ENCODE results near the gene LDLRAD4. TPM values are rescaled to one million over a fixed set of nuclear protein-coding genes. Genes with fewer than 3 reads are reported as not detected.

LDLRAD4 gene
- total RNA-seq, 1 donor from 2014 or later, result 4.3 TPM

- no peak for DNase-seq (ENCODE audit: low read depth)
These were observed 67.3 kb downstream of the LDLRAD4 start for GRCh38 chr18:13285874-13286273.

GRCh38 chr18:13286456-13287125 lies 68.0 kb downstream of the LDLRAD4 start:
- DNase-seq (ENCODE audit: low read depth), result no peak

DNA sequence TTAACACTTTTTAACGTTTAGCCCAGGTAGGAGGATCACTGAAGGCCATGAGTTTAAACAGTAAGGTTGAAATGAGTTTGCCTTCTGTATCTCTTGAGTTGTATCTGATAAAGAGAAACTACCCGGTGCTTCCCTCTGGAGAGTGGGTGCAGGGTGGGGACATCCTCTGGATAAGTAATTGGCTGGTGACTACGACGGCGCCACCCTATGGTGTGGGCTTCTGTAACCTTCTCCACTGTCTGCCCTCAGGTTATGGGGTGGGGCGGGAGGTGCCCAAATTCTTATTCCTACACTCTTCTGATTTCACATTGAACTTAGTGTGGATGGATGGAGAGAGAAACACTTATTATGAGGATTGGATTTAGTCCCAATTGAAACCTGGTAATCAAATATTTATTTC lies 68.8 kb downstream of the LDLRAD4 start:
- no peak for DNase-seq (ENCODE audit: low read depth)

DNA sequence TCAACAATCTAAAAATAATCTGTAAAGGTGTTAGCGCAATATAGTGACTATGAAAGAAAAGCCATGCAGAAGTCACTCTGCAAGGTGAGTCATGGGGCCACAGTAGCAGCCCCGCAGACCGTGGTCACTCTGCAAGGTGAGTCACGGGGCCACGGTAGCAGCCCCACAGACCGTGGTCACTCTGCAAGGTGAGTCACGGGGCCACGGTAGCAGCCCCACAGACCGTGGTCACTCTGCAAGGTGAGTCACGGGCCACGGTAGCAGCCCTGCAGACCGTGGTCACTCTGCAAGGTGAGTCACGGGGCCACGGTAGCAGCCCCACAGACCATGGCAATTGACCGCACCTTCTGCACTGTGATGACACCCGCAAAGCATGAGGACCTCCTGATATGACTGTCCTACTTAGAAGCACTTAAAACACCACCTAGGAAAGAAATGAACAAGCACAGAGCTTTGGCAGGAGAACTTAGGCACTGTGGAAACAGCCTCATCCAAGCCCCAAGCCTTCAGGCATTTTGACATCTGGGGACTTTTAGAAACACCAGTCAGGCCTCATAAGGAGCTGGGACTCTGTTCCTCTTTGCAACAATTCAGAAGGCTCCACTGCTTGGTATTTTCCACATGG lies 70.1 kb downstream of the LDLRAD4 start:
- DNase-seq (ENCODE audit: low read depth), result no peak

DNA sequence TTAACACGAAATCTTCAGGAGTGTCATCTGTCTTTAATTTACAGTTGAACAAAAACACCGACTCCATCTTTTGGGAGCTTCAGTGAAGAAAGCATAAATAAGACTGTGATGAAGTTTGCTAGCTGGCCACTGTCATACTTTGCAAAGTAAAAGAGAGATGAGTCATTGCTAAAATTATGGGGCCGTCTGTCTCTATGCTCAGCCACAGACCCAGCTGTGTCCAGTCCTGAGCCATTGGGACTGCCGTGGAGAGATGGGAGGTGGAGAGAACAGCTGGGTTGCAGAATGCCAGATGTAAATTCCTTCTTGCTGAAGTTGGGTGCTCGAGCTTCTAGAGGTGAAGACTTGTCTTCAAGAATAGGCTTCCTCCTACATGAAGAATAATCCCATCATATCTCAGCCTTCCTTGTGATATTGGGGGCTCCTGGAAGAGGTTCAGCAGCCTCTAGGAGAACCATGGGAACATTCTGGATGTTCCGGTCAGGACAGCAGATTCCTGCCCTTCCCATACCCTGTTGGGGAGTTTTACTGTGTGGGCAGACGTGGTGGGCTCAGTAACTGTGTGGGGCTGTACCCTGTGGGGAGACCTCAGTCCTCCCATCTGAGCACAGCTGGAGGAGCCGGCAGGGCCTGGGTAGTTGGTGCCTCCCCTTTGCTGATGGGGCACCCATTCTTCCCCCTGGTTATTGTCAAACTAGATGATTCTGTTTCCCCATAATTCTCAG lies 71.1 kb downstream of the LDLRAD4 start:
- DNase-seq (ENCODE audit: low read depth), result no peak

DNA sequence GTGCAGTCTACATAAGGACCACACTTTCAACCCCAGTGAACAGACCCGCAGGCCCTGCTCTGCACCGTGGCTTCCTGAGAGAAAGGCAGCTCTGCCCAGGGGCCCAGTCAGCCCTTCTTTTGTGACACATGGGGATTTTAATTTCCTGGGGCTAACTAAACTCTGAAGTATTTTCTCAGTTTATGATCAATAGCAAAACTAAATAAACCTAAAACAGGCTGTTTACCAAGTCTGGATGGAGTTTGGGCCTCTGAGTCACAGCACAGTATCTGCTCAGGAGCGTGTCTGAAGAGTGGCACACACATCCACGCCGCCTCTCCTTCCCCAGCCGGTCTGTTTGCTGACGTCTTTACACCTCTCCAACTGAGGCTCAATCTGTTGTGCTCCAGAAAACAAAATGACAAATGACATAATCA lies 72.3 kb downstream of the LDLRAD4 start:
- DNase-seq (ENCODE audit: low read depth), result no peak

DNA sequence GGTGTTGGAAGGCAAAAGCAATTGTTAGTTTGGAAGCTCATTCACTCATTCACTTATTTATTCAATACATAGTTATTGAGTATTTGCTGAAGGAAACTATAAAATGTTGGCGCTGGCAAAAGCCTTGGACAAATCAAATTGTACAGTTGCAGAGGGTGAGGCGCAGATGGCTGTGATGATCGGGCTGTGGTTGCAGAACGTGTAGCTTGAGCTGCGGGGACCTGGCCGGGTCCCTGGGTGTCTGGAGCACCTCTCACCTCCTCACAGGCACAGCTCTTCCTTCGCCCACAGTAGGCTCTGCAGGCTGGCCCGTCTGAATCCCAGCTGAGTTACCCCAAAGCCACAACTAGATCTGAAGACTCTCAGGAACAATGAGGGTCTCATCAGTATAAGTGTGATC lies 72.7 kb downstream of the LDLRAD4 start:
- DNase-seq (ENCODE audit: low read depth), result no peak

GRCh38 chr18:13291745-13292447 lies 73.3 kb downstream of the LDLRAD4 start:
- no peak for DNase-seq (ENCODE audit: low read depth)

GRCh38 chr18:13292736-13293135 lies 74.2 kb downstream of the LDLRAD4 start:
- no peak for DNase-seq (ENCODE audit: low read depth)

GRCh38 chr18:13294309-13294708 lies 75.7 kb downstream of the LDLRAD4 start:
- DNase-seq (ENCODE audit: low read depth), result no peak

- no peak for DNase-seq (ENCODE audit: low read depth)
These were observed 77.3 kb downstream of the LDLRAD4 start for GRCh38 chr18:13295894-13296293.

DNA sequence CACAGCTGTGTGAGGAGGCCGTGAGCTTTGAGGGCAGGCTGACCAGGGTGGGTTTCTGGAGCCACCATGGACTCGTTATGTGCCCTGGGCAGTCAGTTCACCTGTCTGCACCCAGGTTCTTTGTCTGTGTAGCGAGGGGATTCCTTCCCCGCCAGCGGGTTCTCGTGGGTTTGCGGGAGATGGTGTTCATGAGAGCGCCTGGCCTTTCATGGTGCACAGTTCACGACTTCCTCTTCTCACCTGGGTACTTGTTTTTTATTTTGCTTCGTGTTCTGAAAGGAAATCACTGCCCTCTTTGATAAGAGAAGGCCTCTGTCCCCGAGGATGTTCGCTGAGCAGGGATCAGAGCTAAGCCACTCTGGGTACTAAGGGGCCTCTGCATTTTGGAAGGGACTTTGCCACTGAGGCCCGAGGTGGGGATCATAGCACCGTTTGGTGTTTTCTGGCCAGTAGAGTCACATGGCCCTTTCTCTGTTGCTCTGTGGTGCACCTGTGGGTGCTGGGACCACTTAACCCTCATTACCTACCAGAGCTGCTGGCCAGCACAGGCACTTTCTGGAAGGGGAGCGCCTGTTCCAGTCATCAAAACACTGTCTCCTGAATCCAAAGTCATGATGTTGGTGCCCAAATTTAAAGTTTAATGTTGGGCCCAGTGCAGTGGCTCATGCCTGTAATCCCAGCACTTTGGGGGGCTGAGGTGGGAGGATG lies 78.5 kb downstream of the LDLRAD4 start:
- no peak for DNase-seq (ENCODE audit: low read depth)

DNA sequence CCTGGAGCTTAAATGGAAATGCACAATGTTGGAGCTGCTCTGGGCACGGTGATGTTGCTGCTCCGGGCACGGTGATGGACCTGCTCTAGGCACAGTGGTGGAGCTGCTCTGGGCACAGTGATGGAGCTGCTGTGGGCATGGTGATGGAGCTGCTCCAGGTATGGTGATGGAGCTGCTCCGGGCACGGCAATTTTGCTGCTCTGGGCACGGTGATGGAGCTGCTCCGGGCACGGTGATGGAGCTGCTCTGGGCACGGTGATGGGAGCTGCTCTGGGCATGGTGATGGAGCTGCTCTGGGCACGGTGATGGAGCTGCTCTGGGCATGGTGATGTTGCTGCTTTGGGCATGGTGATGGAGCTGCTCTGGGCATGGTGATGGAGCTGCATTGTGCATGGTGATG lies 79.7 kb downstream of the LDLRAD4 start:
- no peak for DNase-seq (ENCODE audit: low read depth)

DNA sequence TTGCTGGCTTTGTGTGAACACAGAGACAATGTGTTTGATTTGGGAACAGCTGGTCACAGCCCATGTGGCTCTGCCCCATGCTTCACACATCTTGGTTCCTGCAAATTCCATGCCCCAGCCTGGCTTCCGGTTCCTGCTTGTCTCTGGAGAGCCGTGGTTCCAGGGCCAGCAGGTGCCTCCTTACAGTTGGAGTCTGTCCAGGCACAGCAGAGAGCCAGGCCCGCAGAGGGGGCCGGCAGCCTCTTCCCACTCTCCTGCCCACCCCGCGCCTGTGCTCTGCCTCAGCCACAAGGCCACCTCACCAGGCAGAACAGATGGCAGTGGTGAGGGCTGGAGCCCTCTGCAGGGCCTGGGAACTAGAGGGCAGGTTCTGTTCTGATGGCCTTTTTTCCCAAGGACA lies 81.5 kb downstream of the LDLRAD4 start:
- no peak for DNase-seq (ENCODE audit: low read depth)

DNA sequence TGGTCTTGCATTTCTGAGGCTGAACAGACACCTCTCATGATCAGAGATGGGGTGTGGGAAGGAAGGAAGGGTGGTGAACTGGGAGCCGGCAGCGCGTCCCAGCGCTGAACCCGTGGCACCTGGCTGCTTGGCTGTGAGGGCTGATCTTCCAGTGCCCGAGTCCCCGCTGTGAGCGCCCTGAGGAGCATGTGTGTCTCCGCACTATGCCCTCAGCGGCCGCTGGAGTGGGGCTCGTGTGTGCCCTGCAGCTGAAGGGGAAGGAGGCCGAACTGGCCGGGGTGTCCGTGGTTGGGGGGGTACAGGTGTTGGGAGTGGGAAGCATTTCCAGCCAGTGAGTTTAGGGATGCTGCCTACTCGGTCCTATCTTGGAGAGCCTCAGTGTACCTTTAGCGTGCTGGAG lies 82.2 kb downstream of the LDLRAD4 start:
- DNase-seq (ENCODE audit: low read depth), result no peak

GRCh38 chr18:13302040-13302439 lies 83.5 kb downstream of the LDLRAD4 start:
- no peak for DNase-seq (ENCODE audit: low read depth)

DNA sequence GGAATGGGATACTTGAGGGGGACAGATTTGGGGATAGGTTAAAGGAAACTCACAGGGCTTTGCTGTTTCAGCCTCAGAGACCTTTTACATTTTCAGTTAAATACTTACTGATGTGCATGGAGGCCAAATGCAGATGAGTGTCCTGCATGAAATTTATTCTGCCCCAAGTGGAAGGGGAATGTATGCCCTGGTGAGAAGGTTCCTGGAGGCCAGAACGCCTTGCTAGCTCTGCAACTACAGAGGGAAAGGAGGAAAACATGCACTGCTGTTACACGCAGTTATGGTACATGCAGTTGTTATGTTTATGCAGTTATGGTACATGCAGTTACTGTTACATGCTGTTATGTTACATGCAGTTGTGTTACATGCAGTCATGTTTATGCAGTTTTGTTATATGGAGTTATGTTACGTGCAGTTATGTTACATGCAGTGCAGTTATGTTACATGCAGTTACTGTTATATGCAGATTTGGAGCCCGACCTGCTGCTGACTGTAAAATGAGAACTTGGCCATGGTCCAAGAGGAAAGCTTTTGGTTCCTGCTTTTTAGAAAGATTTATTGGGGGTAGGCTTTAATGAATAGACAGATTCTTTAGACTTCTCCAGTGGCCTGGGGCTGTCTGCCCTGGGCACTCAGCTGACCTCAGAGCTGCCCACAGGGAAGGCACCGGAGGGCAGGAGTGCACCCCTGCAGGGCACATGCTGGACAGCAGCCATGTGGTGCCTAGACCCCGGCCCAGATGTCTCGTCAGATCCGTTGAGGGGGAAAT lies 84.1 kb downstream of the LDLRAD4 start:
- DNase-seq (ENCODE audit: low read depth), result no peak

DNA sequence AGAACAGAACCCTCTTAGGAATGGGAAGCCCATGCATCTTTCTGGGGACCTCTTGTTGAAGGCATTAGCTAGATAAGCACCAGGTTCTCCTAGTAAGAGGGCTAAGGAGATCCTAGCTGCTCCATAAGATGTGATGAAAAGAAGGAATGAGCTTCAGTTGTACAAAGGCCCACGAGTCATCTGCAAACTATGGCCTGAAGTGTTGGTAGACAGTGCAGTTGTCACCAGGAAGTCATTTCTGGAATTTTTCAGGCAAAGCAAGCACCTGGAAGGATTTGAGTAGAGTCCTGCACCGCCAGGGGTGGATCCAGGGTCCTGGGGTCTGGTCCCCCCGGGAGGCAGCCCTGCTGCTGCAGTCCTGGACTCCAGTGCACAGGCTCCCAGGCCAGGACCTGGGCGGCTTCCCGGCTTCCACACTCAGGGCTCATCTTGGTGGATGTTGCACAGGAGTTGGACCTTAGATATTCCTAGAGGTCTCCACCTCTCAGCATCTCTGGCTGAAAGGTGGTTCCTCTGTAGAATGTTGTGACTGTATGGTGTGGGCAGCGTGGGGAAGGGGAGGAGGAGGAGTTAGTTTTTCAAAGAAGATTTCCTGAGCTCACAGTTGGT lies 85.3 kb downstream of the LDLRAD4 start:
- DNase-seq (ENCODE audit: low read depth), result no peak

DNA sequence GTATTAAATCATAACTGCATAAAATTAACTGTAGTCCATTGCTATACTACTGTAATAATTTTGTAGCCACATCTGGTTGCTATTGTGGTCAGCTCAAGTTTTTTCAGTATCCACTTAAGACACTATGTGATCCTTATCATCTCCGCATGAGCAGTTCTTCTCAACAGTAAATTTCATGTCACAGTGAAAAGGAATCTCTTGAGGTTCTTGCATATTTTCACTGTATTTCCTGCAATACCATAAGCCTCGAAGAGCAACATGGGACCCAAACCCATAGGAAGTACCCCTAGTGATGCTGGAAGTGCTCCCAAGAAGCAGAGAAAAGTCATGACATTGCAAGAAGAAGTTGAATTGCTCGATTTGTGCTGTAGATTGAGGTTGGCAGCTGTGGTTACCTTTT lies 86.7 kb downstream of the LDLRAD4 start:
- no peak for DNase-seq (ENCODE audit: low read depth)

DNA sequence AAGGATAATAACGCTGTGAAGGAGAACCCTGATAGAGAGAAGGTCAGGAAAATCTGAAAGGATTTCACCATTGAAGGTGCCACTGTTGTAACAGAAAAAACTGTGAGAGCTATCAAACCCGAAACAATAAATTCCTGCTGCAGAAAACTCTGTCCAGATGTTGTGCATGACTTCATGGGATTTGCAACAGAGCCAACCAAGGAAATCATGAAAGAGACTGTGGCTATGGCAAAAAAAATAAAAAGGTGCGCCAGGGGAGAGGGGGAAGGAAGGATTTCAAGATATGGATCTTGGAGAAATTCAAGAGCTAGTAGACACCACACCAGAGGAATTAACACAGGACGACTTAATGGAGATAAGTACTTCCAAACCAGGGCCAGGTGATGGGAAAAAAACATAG lies 88.0 kb downstream of the LDLRAD4 start:
- DNase-seq (ENCODE audit: low read depth), result no peak

DNA sequence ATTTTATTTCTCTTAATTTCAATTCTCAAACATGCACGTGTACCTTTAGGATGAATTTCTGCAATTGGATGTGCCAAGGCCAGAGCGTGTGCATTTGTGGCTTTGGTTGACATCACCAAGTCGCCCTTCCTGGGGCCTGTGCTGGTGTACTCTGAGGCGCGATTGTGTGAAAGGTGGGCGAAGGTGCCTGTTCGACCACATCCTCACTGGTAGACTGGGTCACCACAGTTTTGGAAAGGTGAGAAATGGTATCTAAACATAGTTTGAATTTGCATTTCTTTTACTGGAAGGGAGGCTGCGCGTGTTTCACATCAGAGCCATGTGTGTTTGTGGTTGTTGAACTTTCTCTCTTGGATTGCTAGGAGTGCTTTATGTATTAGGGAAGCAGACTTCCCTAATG lies 89.8 kb downstream of the LDLRAD4 start:
- no peak for DNase-seq (ENCODE audit: low read depth)

Measured in renal cortical epithelial cell (primary cell).